Cardiac fibroblast (primary cell): ENCODE measurements around the gene EIF5B.
A peak's percentile ranks its signal among the peaks of the same experiment; 100 is the strongest.
"Not testable (repeated sequence)": the region's sequence is repeated elsewhere in the genome, so short reads cannot be mapped to it uniquely, and the experiment has no call there.

Experiments
- DNase-seq, 2 donors: peaks; one replicate each; pipeline versions ENCODE4 v3.0.0 to v3.0.0-alpha.2; 2010; ENCODE audit warnings: low read depth in 2 of 2
- H3K4me3 ChIP-seq, 2 donors: replicated peaks in 1 of 2; 1 replicate in 1 of 2; 2 replicates in 1 of 2; pipeline ENCODE4 v1.5.1; 2011; ENCODE audit warnings: low read depth in 2 of 2, low read length in 2 of 2, mild to moderate bottlenecking in 2 of 2, moderate library complexity in 1 of 2
- CTCF ChIP-seq: IDR thresholded peaks from one replicate; pipeline ENCODE4 v1.5.1; 2011; ENCODE audit warnings: low read depth, mild to moderate bottlenecking, low read length, inconsistent platforms

Gene EIF5B

DNA sequence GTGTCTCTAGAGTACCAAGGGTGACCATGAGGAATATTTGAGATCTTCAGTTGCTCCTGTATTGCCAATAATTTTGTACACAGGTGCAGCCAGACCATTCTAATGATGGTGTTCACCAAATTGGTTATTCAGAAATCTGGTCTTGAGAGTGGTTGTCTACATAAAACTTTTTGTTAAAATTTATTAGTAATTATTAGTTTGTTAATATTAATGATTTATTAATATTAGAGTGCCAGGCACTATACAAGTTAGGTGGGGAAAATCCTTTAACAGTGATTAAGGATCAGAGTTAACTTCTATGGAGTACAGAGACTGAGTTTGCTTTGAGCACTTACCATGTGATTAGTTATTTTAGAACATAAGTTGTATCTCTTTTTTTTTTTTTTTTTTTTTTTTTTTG is 9.0 kb downstream of the EIF5B start:
- DNase-seq, result no peak
- H3K4me3 ChIP-seq, result no peak overlapping the region
- no peak for TF ChIP-seq CTCF

DNA sequence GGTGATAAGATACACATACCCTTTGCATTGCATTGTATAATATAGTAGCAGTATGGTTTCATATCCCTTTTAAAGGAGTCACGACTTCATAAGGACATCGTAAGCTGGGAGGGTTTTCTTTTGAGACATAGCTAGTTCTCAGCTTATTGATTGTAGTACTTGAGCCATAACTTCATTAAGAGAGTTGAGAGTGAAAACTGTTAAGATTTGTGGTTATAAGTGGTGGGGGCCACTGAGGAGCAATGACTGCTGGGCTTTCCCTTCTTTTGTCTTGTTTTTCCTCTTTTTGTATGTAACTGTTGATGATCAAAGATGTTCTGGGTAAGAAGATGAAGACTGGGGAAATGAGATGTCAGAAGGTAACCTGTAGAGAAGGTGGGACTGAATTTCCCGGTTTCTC is 11.0 kb downstream of the EIF5B start:
- H3K4me3 ChIP-seq, result no peak overlapping the region
- no peak for DNase-seq
- no peak for TF ChIP-seq CTCF

- DNase-seq, result no peak
- H3K4me3 ChIP-seq, result no peak overlapping the region
- TF ChIP-seq CTCF, result no peak
These were observed 13.0 kb downstream of the EIF5B start for GRCh38 chr2:99350194-99350593.

DNA sequence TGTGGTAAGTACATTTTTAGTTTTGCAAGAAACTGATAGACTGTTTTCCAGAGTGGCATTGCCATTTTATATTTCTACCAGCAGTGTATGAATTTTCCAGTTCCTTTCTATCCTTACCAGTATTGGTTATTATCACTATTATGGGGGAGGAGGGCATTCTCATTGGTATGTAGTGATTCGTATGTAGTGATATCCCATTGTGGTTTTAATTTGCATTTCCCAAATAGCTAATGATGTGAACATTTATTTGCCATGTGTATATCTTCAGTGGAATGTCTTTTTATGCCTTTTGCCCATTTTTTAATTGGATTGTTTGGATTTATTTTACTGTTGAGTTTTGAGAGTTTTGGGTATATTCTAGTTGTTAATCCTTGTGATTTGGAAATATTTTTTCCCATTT is 16.9 kb downstream of the EIF5B start:
- no peak overlapping the region for H3K4me3 ChIP-seq
- no peak for TF ChIP-seq CTCF
- peak; percentile 10 to 29 for DNase-seq

GRCh38 chr2:99354825-99355224 is 17.6 kb downstream of the EIF5B start:
- not testable (repeated sequence) for H3K4me3 ChIP-seq, DNase-seq

DNA sequence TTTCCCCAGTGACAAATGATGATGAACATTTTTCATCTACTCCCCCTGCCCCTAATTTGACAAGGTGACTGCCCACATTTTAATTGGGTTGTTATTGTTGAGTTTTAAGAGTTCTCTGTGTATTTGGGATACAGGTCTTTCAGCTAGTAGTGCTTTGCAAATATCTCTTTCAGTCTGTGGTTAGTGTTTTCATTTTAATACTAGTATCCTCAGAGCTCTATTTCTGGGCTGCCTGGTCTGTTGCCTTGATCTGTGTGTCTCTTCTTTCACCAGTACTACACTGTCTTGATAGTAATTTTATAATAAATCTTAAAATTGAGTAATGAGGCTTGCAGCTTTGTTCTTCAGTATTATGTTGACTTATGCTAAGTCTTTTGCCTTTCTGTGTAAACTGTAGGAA is 19.7 kb downstream of the EIF5B start:
- DNase-seq, result no peak
- no peak overlapping the region for H3K4me3 ChIP-seq
- TF ChIP-seq CTCF, result no peak

GRCh38 chr2:99365661-99366060 is 28.5 kb downstream of the EIF5B start:
- H3K4me3 ChIP-seq, result no peak overlapping the region
- no peak for TF ChIP-seq CTCF
- no peak for DNase-seq

- not testable (repeated sequence) for H3K4me3 ChIP-seq
These were observed 31.7 kb downstream of the EIF5B start for GRCh38 chr2:99368854-99369253.

More at GRCh38 chr2:99368854-99369253, 31.7 kb downstream of the EIF5B start:
- not testable (repeated sequence) for DNase-seq
